Prostate gland (tissue), 2 donors: Measurements from ENCODE around the gene NR3C1. TPM values are rescaled to one million over a fixed set of nuclear protein-coding genes. Genes with fewer than 3 reads are reported as not detected.

Experiments used
- DNase-seq: peaks from one replicate; pipeline ENCODE4 v3.0.0-alpha.2; 2019; ENCODE audit warnings: low spot score
- H3K27ac ChIP-seq, 2 donors: fragments of 200-600 bp; sonication (generic); 2 replicates each; pipeline ENCODE4 v1.5.1; 2017 to 2019
- H3K27me3 ChIP-seq: fragments of 200-600 bp; sonication (generic); replicated peaks from 2 replicates; pipeline ENCODE4 v1.5.1; 2019; ENCODE audit not compliant: insufficient read depth
- H3K36me3 ChIP-seq, 2 donors: fragments of 200-600 bp; sonication (generic); 1 replicate in 1 of 2; 2 replicates in 1 of 2; pipeline versions ENCODE4 v1.5.1 to v1.8.1; 2017 to 2019
- H3K4me1 ChIP-seq: fragments of 200-600 bp; sonication (generic); replicated peaks from 2 replicates; pipeline ENCODE4 v1.5.1; 2019
- H3K4me3 ChIP-seq, 2 donors: fragments of 200-600 bp; sonication (generic); 2 replicates each; pipeline ENCODE4 v1.5.1; 2017 to 2019
- H3K9me3 ChIP-seq: fragments of 200-600 bp; sonication (generic); 2 replicates; pipeline ENCODE4 v1.5.1; 2017
- POLR2A ChIP-seq: fragments of 450-650 bp; IDR thresholded peaks from one replicate; pipeline ENCODE4 v1.6.1; 2016; ENCODE audit warnings: antibody characterized with exemption, mild to moderate bottlenecking
- POLR2AphosphoS5 ChIP-seq: sonication (generic); formaldehyde crosslinking; IDR thresholded peaks from one replicate; pipeline ENCODE4 v1.6.1; 2017; ENCODE audit warnings: antibody characterized with exemption
- WGBS: methylation state at CpG from one replicate; pipeline ENCODE4 v1.1.5; 2018; 5-methylcytosine and 5-hydroxymethylcytosine counted together
- intact Hi-C: fragments of 100-400 bp; cut with DNase I; formaldehyde crosslinking; loops from one replicate; pipeline ENCODE4 v1.14.2; 2022
- total RNA-seq, 2 donors: library from RNA; depleted of rRNA; stranded (reverse); fragments of >200 nt; gene quantifications; one replicate each; pipeline ENCODE4 v1.1.0, GENCODE V29; 2016
- TF ChIP-seq, protein P1 (sequence below), 4 experiments: fragments of 200-600 bp in 2 of 4; fragments of 450-650 bp in 2 of 4; sonication (generic) in 2 of 4; IDR thresholded peaks; 1 replicate in 3 of 4; 2 replicates in 1 of 4; pipeline ENCODE4 v1.5.1; 2016 to 2019; ENCODE audit warnings: antibody characterized with exemption in 4 of 4, mild to moderate bottlenecking in 2 of 4, moderate library complexity in 2 of 4

NR3C1 gene
- total RNA-seq, 2 donors from 2014 or later, result 42.4 to 55.5 TPM

DNA sequence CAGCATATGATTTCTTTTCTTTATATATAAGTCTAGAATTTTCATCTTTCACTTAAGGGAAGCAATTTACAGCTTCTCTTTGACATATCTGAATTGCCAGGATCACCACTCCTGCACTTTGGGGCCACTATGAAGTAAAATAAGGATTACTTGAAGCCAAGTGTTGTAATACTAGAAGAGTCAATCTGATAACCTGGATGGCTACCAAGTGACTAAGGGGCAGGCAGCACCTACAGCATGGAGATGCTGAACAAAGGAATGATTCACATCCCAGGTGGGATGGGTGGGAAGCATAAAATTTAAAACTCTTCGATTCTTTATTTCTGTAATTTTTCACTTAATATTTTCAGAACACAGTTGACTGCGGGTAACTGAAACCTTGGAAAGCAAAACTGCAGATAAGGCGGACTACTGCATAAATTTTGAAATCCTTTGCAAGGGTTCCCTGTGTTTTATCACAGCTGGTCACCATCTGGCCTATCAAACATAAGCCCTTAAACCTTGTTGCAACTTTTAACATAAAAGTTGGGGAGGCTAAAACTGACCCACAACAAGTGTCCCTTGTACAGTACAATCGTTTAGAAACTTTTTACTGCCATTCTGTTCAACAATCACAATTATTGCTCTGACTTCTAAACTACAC is 31.2 kb downstream of the NR3C1 start:
- intact Hi-C loops, result no loop called here
- Histone ChIP-seq H3K9me3 (no peaks in the 10 kb centered on the region), H3K4me3 (no peak overlapping the region), H3K4me1 (no peaks in the 10 kb centered on the region), H3K36me3 (no peaks in the 10 kb centered on the region), H3K27ac (no peak overlapping the region), H3K27me3 (no peaks in the 10 kb centered on the region)
- no peak for DNase-seq
- WGBS, result 84% methylated on average over 4 of the region's 4 CpGs
- TF ChIP-seq POLR2AphosphoS5, result no peak
- TF ChIP-seq, protein P1, sequence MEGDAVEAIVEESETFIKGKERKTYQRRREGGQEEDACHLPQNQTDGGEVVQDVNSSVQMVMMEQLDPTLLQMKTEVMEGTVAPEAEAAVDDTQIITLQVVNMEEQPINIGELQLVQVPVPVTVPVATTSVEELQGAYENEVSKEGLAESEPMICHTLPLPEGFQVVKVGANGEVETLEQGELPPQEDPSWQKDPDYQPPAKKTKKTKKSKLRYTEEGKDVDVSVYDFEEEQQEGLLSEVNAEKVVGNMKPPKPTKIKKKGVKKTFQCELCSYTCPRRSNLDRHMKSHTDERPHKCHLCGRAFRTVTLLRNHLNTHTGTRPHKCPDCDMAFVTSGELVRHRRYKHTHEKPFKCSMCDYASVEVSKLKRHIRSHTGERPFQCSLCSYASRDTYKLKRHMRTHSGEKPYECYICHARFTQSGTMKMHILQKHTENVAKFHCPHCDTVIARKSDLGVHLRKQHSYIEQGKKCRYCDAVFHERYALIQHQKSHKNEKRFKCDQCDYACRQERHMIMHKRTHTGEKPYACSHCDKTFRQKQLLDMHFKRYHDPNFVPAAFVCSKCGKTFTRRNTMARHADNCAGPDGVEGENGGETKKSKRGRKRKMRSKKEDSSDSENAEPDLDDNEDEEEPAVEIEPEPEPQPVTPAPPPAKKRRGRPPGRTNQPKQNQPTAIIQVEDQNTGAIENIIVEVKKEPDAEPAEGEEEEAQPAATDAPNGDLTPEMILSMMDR (IDR thresholded peaks at IDR 0.05), result no peak
- TF ChIP-seq POLR2A, result no peak

DNA sequence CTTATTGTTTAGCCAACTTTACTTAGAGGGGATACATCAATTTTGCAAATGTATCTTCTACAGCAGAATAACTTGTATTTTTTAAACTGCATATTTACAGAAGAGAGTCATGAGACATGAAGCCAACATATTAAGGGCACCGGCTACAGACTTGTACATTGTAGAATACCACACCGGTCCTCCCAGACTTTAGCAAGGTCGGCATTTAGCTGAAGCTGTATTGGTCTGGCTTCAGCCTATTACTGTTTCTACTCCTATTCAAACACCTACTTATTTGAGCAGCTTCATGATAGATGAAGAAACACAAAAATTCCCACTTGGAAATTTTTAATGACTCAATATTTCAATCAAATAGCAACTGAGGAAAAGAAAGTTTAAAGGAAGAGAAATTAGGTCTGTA is 33.0 kb downstream of the NR3C1 start:
- DNase-seq, result no peak
- Histone ChIP-seq H3K4me3 (no peak overlapping the region), H3K9me3 (no peaks in the 10 kb centered on the region), H3K36me3 (no peaks in the 10 kb centered on the region), H3K4me1 (no peaks in the 10 kb centered on the region), H3K27me3 (no peaks in the 10 kb centered on the region), H3K27ac (no peak overlapping the region)
- WGBS, result 90% methylated on average over 3 of the region's 3 CpGs
- intact Hi-C loops, result no loop called here
- TF ChIP-seq POLR2A (no peak), POLR2AphosphoS5 (no peak)
- TF ChIP-seq, protein P1 (IDR thresholded peaks at IDR 0.05), result no peak

DNA sequence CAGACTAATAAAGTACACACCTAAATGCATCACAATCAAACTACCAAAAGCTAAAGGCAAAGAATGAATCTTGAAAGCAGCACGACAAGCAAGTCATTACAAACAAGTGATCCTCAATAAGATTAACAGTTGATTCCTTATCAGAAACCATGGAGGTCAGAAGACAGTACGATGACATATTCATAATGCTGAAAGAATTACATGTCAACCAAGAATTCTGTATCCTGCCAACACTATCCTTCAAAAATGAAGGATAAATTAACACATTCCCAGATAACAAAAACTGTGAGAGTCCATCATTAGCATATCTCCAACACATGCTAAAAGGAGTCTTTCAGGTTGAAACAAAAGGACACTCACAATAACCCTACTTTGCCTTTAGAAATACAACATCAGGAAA is 39.4 kb downstream of the NR3C1 start:
- TF ChIP-seq, protein P1 (IDR thresholded peaks at IDR 0.05), result no peak
- TF ChIP-seq POLR2AphosphoS5 (no peak), POLR2A (no peak)
- intact Hi-C loops, result no loop called here
- Histone ChIP-seq H3K36me3 (no peaks in the 10 kb centered on the region), H3K27me3 (no peaks in the 10 kb centered on the region), H3K4me1 (no peaks in the 10 kb centered on the region), H3K9me3 (no peaks in the 10 kb centered on the region), H3K27ac (no peak overlapping the region), H3K4me3 (no peak overlapping the region)
- 93% methylated on average over 2 of the region's 2 CpGs for WGBS
- DNase-seq, result no peak

DNA sequence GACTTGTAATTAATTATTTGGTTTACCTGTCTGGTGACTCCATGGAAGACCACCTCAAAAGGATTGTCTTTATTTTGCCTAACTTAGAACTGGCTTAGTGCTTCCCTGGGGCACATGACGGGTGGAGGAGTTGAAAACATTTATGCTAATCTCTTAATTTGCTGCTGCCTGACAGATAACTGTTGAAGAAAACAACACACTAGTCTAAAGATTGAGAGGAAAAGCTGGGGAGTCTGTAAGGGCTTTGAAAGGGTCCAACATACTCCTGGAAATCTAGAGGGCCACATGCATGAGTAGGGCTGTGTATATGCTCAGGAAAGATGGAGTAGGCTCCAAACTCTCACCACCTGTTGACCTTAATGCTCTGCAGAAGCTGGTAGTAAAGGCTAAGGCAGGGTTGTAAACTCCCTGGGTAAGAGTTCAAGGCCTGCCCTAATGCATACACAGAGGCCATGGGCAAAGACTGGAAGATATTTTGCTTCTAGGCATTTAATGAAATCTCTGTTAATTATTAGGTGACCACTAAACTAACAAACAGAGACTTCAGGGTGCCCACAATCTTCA is 40.7 kb downstream of the NR3C1 start:
- DNase-seq, result no peak
- Histone ChIP-seq H3K27me3 (no peaks in the 10 kb centered on the region), H3K27ac (no peak overlapping the region), H3K36me3 (no peaks in the 10 kb centered on the region), H3K4me3 (no peak overlapping the region), H3K4me1 (no peaks in the 10 kb centered on the region), H3K9me3 (no peaks in the 10 kb centered on the region)
- 97% methylated on average over 1 of the region's 1 CpG for WGBS
- intact Hi-C loops, result no loop called here
- no peak for TF ChIP-seq POLR2AphosphoS5
- no peak for TF ChIP-seq POLR2A
- TF ChIP-seq, protein P1 (IDR thresholded peaks at IDR 0.05), result no peak

DNA sequence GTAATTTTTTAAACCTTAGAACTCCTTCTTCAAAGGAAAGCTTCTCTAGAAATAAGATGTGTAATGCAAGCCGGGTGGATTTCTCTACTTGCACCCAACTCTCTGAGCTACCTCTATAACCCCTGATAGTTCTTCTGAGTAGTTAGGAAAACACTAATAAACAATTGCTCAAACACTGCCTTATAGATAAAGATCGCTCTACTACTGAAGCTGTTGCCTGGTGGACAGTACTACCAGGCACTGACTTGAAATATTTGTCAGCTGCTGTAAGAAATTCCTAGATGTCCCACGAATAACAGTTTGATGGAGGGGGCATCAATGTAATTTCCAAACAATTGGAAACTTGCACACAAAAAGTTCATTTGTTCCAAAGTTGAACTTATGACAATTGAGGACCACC is 42.0 kb downstream of the NR3C1 start:
- no peak for DNase-seq
- no peaks in the 10 kb centered on the region for H3K36me3 ChIP-seq
- no peaks in the 10 kb centered on the region for H3K27me3 ChIP-seq
- intact Hi-C loops, result no loop called here
- 52% methylated on average over 3 of the region's 3 CpGs for WGBS
- H3K4me3 ChIP-seq, result no peak overlapping the region
- no peaks in the 10 kb centered on the region for H3K9me3 ChIP-seq
- no peak overlapping the region for H3K27ac ChIP-seq
- TF ChIP-seq POLR2A (no peak), POLR2AphosphoS5 (no peak)
- TF ChIP-seq, protein P1 (IDR thresholded peaks at IDR 0.05), result no peak
- H3K4me1 ChIP-seq, result no peaks in the 10 kb centered on the region
